Natural killer cell treated with Interleukin-12 subunit alpha and Interleukin-12 subunit beta and Interleukin-15 and Interleukin-18, amount 100 ng/mL, for 72 hours (primary cell): Measurements from ENCODE around the gene IZUMO1. TPM values are rescaled to one million over a fixed set of nuclear protein-coding genes. Genes with fewer than 3 reads are reported as not detected.
"Not testable (repeated sequence)": the region's sequence is repeated elsewhere in the genome, so short reads cannot be mapped to it uniquely, and the experiment has no call there.

Source experiments
- ATAC-seq, 2 donors: fragments of 150-1000 bp; cut with Tn5 transposase in 1 of 2; sonication (Bioruptor Pico), chemical (Tn5 transposase) in 1 of 2; 2 replicates each; pipeline ENCODE4 v1.10.0; 2021
- DNase-seq: peaks from one replicate; pipeline ENCODE4 v3.0.0; 2022; ENCODE audit warnings: low spot score
- H3K27ac Mint-ChIP-seq, 2 donors: 1 replicate in 1 of 2; 2 replicates in 1 of 2; pipeline ENCODE4 v1.8.0; 2022; ENCODE audit warnings: mixed read lengths in 2 of 2, mild to moderate bottlenecking in 1 of 2, moderate library complexity in 1 of 2
- H3K27me3 Mint-ChIP-seq, 2 donors: 1 replicate in 1 of 2; 2 replicates in 1 of 2; pipeline ENCODE4 v1.8.0; 2022; ENCODE audit warnings: mixed read lengths in 2 of 2
- H3K36me3 Mint-ChIP-seq: one replicate; pipeline ENCODE4 v1.8.0; 2022; ENCODE audit warnings: mixed read lengths
- H3K4me1 Mint-ChIP-seq, 2 donors: 1 replicate in 1 of 2; 2 replicates in 1 of 2; pipeline ENCODE4 v1.8.0; 2022; ENCODE audit warnings: low read depth in 2 of 2, mixed read lengths in 2 of 2, mild to moderate bottlenecking in 1 of 2
- H3K4me3 Mint-ChIP-seq: one replicate; pipeline ENCODE4 v1.8.0; 2022; ENCODE audit warnings: mixed read lengths
- H3K9me3 Mint-ChIP-seq: 2 replicates; pipeline ENCODE4 v1.8.0; 2022; ENCODE audit warnings: mixed read lengths
- total RNA-seq, 2 donors: library from RNA; stranded (reverse); gene quantifications; one replicate each; pipeline ENCODE4 v1.2.3, GENCODE V29; 2022

IZUMO1 gene
- total RNA-seq, result not detected

- ATAC-seq, result peak; percentile 84 to 88
- peaks cover 19 to 25% of the 10 kb centered on the region in 2 donors for H3K4me1 Mint-ChIP-seq
- peaks cover 4% of the 10 kb centered on the region for H3K36me3 Mint-ChIP-seq
- peak; percentile 69 for DNase-seq
- peak within 1 kb of the TSS; percentile 30 for H3K4me3 Mint-ChIP-seq
- H3K9me3 Mint-ChIP-seq, result no peaks in the 10 kb centered on the region
- H3K27me3 Mint-ChIP-seq, result peaks cover 11 to 15% of the 10 kb centered on the region in 2 donors
- H3K27ac Mint-ChIP-seq, result peak within 1 kb of the TSS in 1 of 2 donors; percentile 24
Observed at GRCh38 chr19:48746738-48747575, at the start of gene IZUMO1. TSS of gene IZUMO1 (minus strand) at chr19:48746909. CDS start at chr19:48745859, 1,050 bp downstream.

GRCh38 chr19:48795685-48796070 lies 49.0 kb upstream of the IZUMO1 start:
- Mint-ChIP-seq H3K4me1 (peaks cover 6 to 9% of the 10 kb centered on the region in 2 donors), H3K36me3 (no peaks in the 10 kb centered on the region), H3K9me3 (no peaks in the 10 kb centered on the region), H3K27me3 (no peaks in the 10 kb centered on the region), H3K4me3 (peak overlapping the region; percentile 82), H3K27ac (peak overlapping the region; percentile 55 to 90)
- DNase-seq (no peak), ATAC-seq (no peak)

- H3K4me1 Mint-ChIP-seq, result peaks cover 6 to 9% of the 10 kb centered on the region in 2 donors
- H3K27ac Mint-ChIP-seq, result peak overlapping the region; percentile 55 to 90
- no peaks in the 10 kb centered on the region for H3K36me3 Mint-ChIP-seq
- DNase-seq (peak; percentile 84), ATAC-seq (peak; percentile 98)
- H3K9me3 Mint-ChIP-seq, result no peaks in the 10 kb centered on the region
- no peaks in the 10 kb centered on the region for H3K27me3 Mint-ChIP-seq
- H3K4me3 Mint-ChIP-seq, result peak overlapping the region; percentile 82
Observed at GRCh38 chr19:48795055-48795684, 48.5 kb upstream of the IZUMO1 start.

- no peaks in the 10 kb centered on the region for H3K27me3 Mint-ChIP-seq
- no peaks in the 10 kb centered on the region for H3K9me3 Mint-ChIP-seq
- ATAC-seq (no peak), DNase-seq (no peak)
- H3K4me1 Mint-ChIP-seq, result peaks cover 6 to 9% of the 10 kb centered on the region in 2 donors
- peak overlapping the region; percentile 82 for H3K4me3 Mint-ChIP-seq
- H3K36me3 Mint-ChIP-seq, result no peaks in the 10 kb centered on the region
- peak overlapping the region in 1 of 2 donors; percentile 90 for H3K27ac Mint-ChIP-seq
Observed at GRCh38 chr19:48794291-48794690, 47.6 kb upstream of the IZUMO1 start.

GRCh38 chr19:48793271-48793670 lies 46.6 kb upstream of the IZUMO1 start:
- H3K4me1 Mint-ChIP-seq, result peaks cover 6 to 9% of the 10 kb centered on the region in 2 donors
- H3K9me3 Mint-ChIP-seq, result no peaks in the 10 kb centered on the region
- H3K4me3 Mint-ChIP-seq, result no peak overlapping the region
- H3K27me3 Mint-ChIP-seq, result no peaks in the 10 kb centered on the region
- no peaks in the 10 kb centered on the region for H3K36me3 Mint-ChIP-seq
- no peak for DNase-seq
- ATAC-seq, result no peak
- H3K27ac Mint-ChIP-seq, result no peak overlapping the region

- not testable (repeated sequence) for H3K27me3 Mint-ChIP-seq, H3K4me3 Mint-ChIP-seq, ATAC-seq, H3K4me1 Mint-ChIP-seq, H3K36me3 Mint-ChIP-seq, DNase-seq, H3K9me3 Mint-ChIP-seq, H3K27ac Mint-ChIP-seq
Observed at GRCh38 chr19:48787331-48787730, 40.6 kb upstream of the IZUMO1 start.

- not testable (repeated sequence) for DNase-seq, H3K27me3 Mint-ChIP-seq, H3K4me1 Mint-ChIP-seq, H3K9me3 Mint-ChIP-seq, H3K36me3 Mint-ChIP-seq, ATAC-seq, H3K4me3 Mint-ChIP-seq, H3K27ac Mint-ChIP-seq
Observed at GRCh38 chr19:48786422-48786821, 39.7 kb upstream of the IZUMO1 start.

GRCh38 chr19:48784527-48784926 lies 37.8 kb upstream of the IZUMO1 start:
- Mint-ChIP-seq H3K27me3 (peaks cover 0 to 2% of the 10 kb centered on the region in 2 donors), H3K4me3 (no peak overlapping the region), H3K27ac (no peak overlapping the region), H3K9me3 (no peaks in the 10 kb centered on the region), H3K36me3 (no peaks in the 10 kb centered on the region), H3K4me1 (peaks cover 0 to 3% of the 10 kb centered on the region in 2 donors)
- DNase-seq (no peak), ATAC-seq (no peak)

GRCh38 chr19:48780631-48781391 lies 34.1 kb upstream of the IZUMO1 start:
- H3K4me1 Mint-ChIP-seq, result peaks cover 0 to 3% of the 10 kb centered on the region in 2 donors
- ATAC-seq, result no peak
- H3K4me3 Mint-ChIP-seq, result no peak overlapping the region
- no peaks in the 10 kb centered on the region for H3K36me3 Mint-ChIP-seq
- no peak for DNase-seq
- peaks cover 0 to 2% of the 10 kb centered on the region in 2 donors for H3K27me3 Mint-ChIP-seq
- no peak overlapping the region for H3K27ac Mint-ChIP-seq
- no peaks in the 10 kb centered on the region for H3K9me3 Mint-ChIP-seq

- ATAC-seq (no peak), DNase-seq (no peak)
- H3K27me3 Mint-ChIP-seq, result peaks cover 0 to 2% of the 10 kb centered on the region in 2 donors
- no peaks in the 10 kb centered on the region for H3K36me3 Mint-ChIP-seq
- no peak overlapping the region for H3K4me3 Mint-ChIP-seq
- H3K27ac Mint-ChIP-seq, result no peak overlapping the region
- H3K4me1 Mint-ChIP-seq, result peaks cover 0 to 3% of the 10 kb centered on the region in 2 donors
- H3K9me3 Mint-ChIP-seq, result no peaks in the 10 kb centered on the region
Observed at GRCh38 chr19:48779636-48780035, 32.9 kb upstream of the IZUMO1 start.

GRCh38 chr19:48777720-48778119 lies 31.0 kb upstream of the IZUMO1 start:
- Mint-ChIP-seq H3K27ac (no peak overlapping the region), H3K4me3 (no peak overlapping the region), H3K4me1 (peaks cover 0 to 3% of the 10 kb centered on the region in 2 donors), H3K36me3 (no peaks in the 10 kb centered on the region), H3K27me3 (peaks cover 0 to 3% of the 10 kb centered on the region in 2 donors), H3K9me3 (no peaks in the 10 kb centered on the region)
- DNase-seq (no peak), ATAC-seq (no peak)

GRCh38 chr19:48777139-48777538 lies 30.4 kb upstream of the IZUMO1 start:
- H3K27ac Mint-ChIP-seq, result no peak overlapping the region
- ATAC-seq (no peak), DNase-seq (no peak)
- H3K4me1 Mint-ChIP-seq, result no peaks in the 10 kb centered on the region
- H3K27me3 Mint-ChIP-seq, result peaks cover 0 to 2% of the 10 kb centered on the region in 2 donors
- no peaks in the 10 kb centered on the region for H3K36me3 Mint-ChIP-seq
- H3K9me3 Mint-ChIP-seq, result no peaks in the 10 kb centered on the region
- H3K4me3 Mint-ChIP-seq, result no peak overlapping the region

GRCh38 chr19:48772503-48772953 lies 25.8 kb upstream of the IZUMO1 start:
- no peak overlapping the region for H3K4me3 Mint-ChIP-seq
- DNase-seq, result no peak
- H3K27ac Mint-ChIP-seq, result no peak overlapping the region
- no peaks in the 10 kb centered on the region for H3K36me3 Mint-ChIP-seq
- no peak for ATAC-seq
- H3K9me3 Mint-ChIP-seq, result no peaks in the 10 kb centered on the region
- H3K27me3 Mint-ChIP-seq, result peaks cover 7 to 15% of the 10 kb centered on the region in 2 donors
- H3K4me1 Mint-ChIP-seq, result no peaks in the 10 kb centered on the region
